Measurements from ENCODE around the gene NUDC.
"Not testable (repeated sequence)": the region's sequence is repeated elsewhere in the genome, so short reads cannot be mapped to it uniquely, and the experiment has no call there.

NUDC gene

DNA sequence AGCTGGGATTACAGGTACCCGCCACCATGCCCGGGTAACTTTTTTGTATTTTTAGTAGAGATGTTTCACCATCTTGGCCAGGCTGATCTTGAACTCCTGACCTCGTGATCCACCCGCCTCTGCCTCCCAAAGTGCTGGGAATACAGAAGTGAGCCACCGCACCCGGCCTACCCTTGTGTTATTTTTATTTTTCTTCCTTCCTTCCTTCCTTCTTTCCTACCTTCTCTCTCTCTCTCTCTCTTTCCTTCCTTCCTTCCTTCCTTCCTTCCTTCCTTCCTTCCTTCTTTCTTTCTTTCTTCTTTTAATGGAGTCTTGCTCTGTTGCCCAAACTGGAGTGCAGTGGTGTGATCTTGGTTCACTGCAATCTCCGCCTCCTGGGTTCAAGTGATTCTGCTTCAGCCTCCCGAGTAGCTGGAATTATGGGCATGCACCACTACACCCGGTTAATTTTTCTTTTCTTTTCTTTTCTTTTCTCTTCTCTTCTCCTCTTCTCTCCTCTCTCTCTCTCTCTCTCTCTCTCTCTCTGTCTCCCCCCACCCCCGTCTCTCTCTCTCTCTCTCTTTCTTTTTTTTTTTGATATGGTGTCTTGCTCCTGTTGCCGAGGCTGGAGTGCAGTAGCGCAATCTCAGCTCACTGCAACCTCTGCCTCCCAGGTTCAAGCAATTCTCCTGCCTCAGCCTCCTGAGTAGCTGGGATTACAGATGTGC lies 68.0 kb downstream of the NUDC start:
- not testable (repeated sequence) for DNase-seq (ENCODE audit: low read depth, low spot score)

DNA sequence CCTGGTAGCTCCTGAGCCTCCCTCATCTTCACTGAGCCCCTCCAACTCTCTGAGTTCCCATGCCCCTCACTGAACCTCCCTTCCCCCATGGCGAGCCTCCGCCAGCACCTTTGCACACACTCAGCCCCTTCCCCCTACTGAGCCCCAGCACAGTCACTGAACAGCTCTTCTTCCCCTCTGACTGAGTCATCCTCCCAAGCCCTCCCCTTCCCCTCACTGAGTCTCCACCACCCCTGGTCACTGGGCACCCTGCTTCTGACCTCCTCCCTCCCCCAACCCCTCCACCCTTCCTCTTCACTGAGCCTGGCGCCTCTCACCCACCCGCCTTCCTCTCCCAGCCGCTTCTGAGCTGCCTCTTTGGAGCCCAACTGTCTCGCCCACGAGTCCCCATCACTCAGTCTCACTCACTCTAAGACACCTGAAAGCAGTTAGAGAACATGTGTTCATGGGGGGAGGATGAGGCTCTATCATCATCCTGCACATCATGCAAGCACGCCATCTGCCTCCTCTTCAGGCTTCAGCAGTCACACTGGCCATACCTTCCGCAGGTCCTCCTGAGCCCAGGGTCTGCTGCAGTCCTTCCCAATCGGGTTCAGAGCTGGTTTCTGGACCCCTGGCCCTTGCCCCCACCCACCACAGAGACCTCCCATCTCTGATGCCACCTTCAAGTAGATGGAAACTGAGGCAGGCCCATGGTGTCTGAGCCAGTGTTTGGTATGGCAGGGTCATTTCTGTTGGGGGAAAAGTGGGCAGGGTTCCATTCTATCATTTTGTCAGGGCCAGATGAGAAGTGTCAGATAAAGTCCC lies 70.0 kb downstream of the NUDC start:
- no peak for DNase-seq (ENCODE audit: low read depth, low spot score)

DNA sequence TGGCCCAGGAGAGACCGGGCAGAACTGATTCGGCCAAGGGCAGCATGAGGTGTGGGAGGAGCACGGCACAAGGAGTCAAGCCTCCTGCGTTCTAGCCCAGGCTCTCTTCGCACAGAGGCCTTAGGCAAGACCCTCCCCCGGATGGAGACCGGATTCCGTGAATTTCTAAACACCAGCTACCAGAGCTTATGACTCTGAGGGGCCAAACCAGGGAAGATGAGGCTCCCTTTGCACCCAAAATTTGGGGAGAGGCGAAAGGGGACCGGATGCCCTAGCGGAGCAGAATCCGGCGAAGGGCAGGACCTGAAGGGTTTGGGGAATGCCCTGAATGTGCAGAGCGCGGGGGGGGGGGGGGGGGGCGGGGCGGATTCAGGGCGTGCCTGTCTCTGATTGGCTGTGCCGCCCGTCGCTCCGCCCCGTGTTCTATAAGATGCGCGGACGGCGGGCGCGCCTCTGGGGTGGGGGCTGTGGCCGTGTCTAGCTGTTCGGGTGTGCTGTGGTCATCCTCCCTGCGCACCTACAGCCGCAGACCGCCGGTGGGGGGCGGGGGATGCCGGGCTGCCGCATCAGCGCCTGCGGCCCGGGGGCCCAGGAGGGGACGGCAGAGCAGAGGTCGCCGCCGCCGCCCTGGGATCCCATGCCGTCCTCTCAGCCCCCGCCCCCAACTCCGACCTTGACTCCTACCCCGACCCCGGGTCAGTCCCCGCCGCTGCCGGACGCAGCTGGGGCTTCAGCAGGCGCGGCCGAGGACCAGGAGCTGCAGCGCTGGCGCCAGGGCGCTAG lies 71.9 kb downstream of the NUDC start, which contains the start of gene TRNP1:
Gene TRNP1 (plus strand): TSS at position 456 of the 783 bp plus-strand sequence. CDS start 95 bp downstream, at position 551.
- peak; percentile 88 for DNase-seq (ENCODE audit: low read depth, low spot score)

DNA sequence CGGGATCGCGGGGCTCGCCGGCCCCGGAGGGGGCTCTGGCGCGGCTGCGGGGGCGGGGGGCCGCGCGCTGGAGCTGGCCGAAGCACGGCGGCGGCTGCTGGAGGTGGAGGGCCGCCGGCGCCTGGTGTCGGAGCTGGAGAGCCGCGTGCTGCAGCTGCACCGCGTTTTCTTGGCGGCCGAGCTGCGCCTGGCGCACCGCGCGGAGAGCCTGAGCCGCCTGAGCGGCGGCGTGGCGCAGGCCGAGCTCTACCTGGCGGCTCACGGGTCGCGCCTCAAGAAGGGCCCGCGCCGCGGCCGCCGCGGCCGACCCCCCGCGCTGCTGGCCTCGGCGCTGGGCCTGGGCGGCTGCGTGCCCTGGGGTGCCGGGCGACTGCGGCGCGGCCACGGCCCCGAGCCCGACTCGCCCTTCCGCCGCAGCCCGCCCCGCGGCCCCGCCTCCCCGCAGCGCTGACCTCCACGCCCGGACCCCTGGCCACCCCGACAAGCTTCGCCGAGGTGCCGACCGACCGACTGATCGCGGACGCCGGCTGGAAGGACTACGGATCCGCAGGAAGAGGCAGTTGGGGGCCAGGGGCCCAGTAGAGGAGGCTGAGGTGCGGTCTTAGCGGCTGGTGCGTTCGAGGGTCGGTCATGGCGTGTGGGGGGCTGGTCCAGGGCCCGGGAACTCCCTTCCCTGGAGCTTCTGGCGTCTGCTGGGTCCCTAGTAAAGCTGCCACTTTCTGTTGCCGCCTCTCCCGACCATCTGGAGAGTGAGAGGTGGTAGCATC lies 72.7 kb downstream of the NUDC start:
- peak; percentile 63 for DNase-seq (ENCODE audit: low read depth, low spot score)

DNA sequence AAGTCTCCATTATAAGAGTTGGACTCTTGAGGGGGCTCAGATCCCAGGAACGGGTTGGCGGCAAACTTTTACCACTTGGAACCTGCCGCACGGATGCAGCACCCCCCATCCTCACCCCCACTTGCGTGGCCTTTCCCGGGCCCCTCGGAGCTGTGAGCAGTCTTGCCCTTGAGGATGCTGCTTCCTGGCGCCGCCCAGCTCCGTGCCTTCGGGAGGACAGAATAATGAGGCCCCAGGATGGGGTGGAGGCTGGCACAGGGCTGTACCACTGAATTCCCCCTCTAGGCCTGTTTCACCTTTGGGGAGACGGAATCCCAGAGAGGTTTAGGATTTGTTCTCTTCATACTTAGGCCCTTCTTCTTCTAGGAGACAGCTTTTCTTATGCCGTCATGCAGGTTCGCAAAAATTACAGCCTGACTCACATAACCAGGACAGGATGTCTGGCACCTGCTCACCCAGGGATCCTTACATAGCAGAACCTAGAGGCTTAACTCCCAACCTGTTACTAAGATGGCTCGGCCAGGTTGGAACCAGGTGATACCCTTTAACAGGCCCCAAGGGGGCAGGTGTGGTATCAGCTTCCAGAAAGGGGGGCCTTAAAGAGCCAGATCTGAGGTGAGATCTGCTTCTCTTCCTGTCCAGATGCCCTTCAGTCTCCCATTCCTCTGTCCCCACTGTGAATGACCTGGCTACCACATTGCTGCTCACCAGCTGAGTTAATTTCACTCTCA lies 73.4 kb downstream of the NUDC start:
- DNase-seq (ENCODE audit: low read depth, low spot score), result no peak

DNA sequence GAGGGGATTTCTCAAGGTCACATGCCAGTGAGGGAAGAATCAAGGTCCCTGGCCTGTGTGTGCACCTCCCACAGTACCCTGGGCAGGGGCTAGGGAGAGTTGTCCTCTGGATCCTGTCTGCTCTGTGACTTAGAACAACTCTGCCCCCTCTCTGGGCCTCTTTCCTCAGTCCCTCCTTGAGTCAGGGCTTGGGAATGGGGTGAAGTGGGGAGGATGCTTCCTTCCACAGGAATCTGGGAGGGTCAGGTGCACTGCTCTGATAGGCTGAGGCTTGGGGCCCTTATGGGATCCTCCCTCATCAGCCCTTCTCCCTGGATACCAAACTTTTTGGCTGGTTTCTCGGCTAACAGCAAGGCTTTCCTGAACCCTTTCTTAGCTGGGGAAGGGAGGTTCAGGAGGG lies 74.5 kb downstream of the NUDC start:
- no peak for DNase-seq (ENCODE audit: low read depth, low spot score)

Data from astrocyte of the hippocampus (primary cell).